GM21786 (cell line): ENCODE data around the gene IGSF5.
"Not testable (repeated sequence)": the region's sequence is repeated elsewhere in the genome, so short reads cannot be mapped to it uniquely, and the experiment has no call there.

Experiments used
- ATAC-seq: cut with Tn5 transposase; IDR thresholded peaks from one replicate; pipeline ENCODE4 v1.9.1; 2021; ENCODE audit not compliant: unreplicated experiment

The IGSF5 gene

GRCh38 chr21:39737376-39738000 lies 7.5 kb upstream of the IGSF5 start:
- no peak for ATAC-seq

DNA sequence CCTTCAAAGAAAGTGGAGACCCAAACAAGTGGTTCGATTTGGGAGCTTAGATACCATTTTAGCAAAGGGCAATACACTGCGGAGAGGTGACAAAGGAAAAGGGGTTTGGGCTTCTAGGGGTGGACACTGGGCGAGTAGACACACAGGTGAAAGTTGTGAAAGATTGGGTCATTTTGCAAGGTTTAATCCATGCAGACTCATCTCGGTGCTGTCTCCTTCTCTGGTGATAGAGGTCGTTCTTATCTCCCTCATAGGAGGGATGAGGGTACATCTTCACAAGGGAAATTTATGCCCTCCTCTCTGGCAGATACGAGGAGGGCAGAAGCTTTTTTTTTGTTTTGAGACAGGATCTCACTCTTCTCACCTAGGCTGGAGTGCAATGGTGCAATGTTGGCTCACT lies 6.4 kb upstream of the IGSF5 start:
- no peak for ATAC-seq

- not testable (repeated sequence) for ATAC-seq
Observed at GRCh38 chr21:39739531-39739930, 5.5 kb upstream of the IGSF5 start.

DNA sequence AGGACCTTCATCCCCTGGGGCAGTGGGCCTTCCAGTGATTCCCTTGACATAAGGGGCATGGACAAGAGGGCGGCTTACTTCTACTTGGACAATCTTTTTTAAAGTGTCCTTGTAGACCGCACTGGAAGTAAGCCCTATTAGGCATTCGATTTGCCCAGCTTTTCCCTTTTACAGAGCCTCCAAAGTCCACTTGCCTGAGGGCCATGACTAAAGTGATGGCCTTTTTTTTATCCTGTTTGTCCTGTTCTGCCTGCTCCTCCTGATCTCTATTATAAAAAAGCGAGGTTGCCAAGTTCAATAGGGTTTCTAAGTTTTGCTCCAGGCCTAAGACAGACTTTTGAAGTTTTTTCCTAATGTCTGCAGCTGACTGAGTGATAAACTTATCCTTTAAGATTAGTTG lies 2.4 kb upstream of the IGSF5 start:
- ATAC-seq = not testable (repeated sequence)

- not testable (repeated sequence) for ATAC-seq
Observed at GRCh38 chr21:39745332-39745731, 349 bp downstream of the IGSF5 start.

GRCh38 chr21:39750670-39751069 lies 5.7 kb downstream of the IGSF5 start:
- ATAC-seq = no peak

DNA sequence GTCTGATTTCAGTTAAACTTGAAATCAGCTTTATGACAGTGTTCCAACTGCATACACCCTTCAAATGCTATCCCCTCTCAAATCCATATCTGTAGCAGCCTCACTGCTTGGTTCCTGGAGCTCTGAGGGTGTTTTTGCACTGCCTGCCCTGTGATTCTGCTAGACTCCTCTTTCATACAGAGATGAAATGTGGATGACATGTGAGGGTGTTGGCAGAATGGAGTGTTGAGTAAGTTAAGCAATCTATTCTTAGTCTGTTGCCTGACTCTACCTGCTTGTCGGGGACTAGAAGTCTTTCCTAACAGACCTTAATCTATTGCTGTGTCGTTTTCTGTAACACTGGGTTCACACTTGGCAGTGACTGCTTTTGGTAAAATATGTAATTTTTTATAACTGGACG lies 9.8 kb downstream of the IGSF5 start:
- no peak for ATAC-seq

DNA sequence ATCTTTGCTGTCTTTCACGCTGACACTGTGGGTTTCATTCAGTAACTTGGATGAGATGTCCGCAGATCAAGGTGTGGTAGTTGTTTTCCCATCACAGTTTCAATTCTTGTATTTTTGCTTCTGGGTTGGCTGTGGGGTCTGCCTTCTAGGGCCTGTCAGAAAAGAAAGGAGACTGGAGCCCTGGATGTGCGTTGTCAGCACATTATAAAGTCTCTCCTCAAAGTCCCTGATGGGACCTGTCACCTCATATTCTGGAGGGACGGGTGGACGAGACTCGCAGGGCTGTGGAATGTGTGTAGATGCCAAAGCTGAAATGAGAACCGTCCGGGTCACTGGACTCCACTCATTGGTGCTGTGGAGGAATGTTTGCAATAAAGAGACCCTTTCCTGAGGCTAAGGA lies 11.3 kb downstream of the IGSF5 start:
- no peak for ATAC-seq

DNA sequence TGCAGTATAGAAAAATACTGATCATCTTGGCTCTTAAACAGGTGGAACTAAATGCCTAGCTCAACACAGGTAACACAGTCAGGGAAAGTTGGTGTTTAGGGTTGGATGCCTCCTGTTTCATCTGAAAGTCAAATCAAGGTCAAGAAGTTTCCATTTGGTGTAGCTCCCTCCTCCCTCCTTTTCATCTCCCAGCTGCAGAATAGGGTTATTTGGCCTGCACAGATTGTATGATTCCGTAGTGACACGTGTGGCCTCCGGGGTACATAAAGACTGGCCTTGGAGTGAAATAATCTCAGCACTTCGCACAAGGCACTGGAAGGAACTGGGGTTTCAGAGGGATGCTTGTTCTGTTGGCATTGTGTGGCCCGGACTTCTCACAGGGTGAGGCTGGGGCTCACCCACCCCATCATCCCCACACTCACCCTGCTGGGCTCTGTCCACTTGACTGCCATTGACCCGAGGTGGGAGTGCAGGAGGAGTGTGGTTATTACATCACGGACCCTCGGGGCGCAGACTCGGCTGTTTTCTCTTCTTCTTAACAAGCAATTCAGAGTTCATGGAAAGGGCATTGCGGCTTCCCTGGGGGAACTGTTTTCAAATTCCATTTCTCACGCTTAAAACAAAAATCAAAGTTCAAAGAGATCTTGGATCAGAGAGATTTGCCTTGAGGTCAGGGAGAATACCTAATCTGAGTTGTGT lies 18.4 kb downstream of the IGSF5 start:
- ATAC-seq = no peak

DNA sequence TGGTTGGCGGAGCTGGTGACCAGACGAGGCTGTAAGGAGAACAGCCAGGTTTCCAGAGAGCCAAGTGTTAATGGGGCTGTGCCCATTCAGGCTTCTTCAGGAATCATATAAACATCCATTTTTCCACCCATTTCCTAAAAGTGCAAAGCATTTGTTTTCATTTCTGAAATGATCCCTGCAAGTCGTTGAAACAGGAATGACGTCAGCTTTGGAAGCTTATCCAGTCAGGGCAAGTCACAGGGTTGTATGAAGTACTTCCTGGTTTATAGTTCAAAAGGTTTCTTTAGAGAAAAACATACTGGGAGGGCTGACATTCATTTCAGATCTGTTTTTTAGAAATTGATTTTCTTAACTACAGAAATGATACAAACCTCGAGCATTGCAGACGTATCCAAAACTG lies 29.2 kb downstream of the IGSF5 start:
- ATAC-seq = no peak

- no peak for ATAC-seq
Observed at GRCh38 chr21:39775816-39776215, 30.8 kb downstream of the IGSF5 start.

DNA sequence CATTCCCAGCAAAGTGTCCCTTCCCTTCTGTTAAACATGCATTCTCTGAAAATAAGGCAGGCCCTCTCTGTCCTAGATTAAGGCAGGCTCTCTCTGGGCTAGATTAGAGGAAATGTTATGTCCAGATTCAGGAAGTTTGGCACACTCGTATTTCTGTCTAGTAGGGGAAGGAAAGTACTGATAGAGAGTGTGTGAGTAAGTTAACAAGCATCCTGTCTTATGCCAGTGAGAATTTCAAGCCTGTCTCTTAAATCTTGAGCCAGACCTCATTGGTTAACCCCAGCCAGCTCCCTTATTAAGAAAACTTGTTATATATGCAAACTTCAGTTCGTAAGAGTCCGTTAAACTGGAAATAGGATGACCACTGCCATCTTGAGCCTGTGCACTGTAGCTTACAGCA lies 31.6 kb downstream of the IGSF5 start:
- no peak for ATAC-seq

DNA sequence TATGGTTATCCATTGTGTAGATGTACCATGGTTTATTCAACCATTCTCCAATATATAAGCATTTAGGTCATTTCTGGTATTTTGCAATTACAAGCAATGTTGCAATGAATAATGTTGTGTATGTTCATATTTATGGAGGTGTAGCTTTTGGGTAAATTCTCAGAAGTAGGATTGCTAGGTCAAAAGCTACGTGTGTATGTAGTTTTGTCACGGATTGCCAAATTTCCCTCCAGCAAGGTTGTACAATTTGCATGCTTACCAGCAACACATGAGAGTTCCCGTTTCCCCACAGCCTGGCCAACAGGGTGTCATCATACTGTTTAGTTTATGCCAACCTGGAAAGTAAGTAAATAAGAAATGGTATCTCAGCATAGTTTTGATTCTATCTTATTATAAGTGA lies 36.3 kb downstream of the IGSF5 start:
- no peak for ATAC-seq

- ATAC-seq = no peak
Observed at GRCh38 chr21:39788383-39788782, 43.4 kb downstream of the IGSF5 start.

DNA sequence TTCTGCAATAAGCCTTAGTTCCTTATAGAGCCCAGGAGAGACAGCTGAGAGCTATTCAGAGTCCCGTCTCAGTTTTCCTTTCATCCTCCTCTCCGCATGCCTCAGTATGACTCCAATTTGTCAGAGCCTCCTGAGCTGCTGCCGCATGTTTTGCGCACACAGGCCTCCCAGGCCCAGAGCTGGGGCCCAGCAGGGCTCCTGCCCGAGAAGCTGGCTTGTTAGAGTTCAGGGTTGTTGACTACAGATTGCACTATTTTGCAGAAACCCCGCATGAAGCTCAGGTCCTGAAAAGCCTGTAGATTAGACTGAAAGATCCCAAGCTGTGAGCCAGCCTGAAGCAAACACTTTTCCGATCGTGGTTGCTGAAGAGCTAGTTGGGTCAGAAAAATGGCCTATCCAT lies 51.5 kb downstream of the IGSF5 start:
- no peak for ATAC-seq

- no peak for ATAC-seq
Observed at GRCh38 chr21:39799178-39799577, 54.2 kb downstream of the IGSF5 start.

DNA sequence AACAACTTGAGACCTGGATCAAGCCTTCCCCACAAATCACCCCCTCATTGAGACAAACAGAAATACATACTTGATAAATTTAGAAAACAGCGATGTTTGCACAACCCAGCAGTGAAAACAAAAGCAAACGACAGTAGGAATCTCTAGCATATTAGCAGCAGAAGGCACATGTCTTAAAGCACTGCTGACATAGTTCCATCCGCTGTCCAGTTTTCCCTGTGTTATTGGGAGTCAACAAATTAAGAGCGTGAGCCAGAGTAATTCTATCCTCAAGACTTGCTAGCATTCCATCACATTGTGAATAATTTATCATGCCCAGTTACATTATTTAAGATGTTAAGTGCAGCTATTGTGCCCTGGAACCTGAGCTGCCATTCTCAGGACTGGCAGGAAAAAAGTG lies 55.3 kb downstream of the IGSF5 start:
- ATAC-seq = no peak

DNA sequence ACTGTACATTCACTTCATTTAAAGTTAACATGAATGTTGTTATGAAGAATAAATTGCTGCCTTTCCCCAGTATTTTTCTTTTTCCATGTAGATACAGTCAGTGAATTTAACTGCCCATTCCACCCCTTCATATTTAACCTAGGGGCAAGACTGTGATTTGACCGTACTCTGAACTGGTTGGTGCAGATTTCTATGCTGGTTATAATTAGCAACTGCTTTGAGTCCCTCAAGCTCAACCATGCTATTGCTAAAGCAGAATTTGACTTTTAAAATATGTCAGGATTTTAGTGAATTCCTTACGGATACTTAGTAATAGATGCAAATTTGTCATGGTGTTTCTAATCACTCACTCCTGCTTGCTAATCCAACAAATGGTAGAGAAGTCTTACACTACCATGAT lies 57.2 kb downstream of the IGSF5 start:
- ATAC-seq = no peak

- no peak for ATAC-seq
Observed at GRCh38 chr21:39803393-39803792, 58.4 kb downstream of the IGSF5 start.

GRCh38 chr21:39804240-39804639 lies 59.3 kb downstream of the IGSF5 start:
- no peak for ATAC-seq

DNA sequence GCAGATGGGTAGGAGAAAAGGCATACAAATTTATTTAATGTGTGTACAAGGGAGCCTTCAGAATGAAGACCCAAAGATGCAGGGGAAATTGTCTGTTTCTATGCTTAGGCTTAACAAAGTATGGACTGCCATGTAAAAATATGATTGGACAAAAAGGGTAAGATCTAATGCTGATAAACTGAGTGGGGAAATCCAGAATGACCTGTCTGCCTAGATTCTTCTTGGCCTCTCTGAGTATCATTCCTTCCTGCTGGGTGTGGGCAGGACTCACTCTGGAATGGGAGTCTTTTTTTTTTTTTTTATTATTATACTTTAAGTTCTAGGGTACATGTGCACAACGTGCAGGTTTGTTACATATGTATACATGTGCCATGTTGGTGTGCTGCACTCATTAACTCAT lies 61.0 kb downstream of the IGSF5 start:
- no peak for ATAC-seq

GRCh38 chr21:39807738-39808137 lies 62.8 kb downstream of the IGSF5 start:
- ATAC-seq = no peak

DNA sequence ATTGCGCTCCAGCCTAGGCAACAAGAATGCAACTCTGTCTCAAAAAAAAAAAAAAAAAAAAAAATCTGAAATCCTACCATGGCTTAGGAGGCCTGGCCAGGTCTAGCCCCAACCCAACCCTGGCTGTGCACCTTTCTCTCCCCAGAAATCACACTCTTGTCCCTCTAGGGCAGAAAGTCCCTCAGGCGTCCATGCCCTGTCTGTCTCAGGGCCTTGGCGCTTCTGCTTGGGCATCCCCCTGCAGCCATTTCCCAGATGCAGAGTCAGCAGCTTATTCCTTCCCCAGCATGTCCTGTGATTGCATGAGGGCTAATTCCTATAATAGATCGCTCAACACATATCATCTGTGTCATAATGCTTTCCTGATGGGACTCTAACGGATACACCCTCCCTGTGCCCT lies 65.0 kb downstream of the IGSF5 start:
- no peak for ATAC-seq
